ENCODE data around the gene SGIP1.

Gene SGIP1

GRCh38 chr1:66533804-66534740, at the start of gene SGIP1:
TSS of gene SGIP1 (plus strand) at chr1:66534153. CDS start at chr1:66534359, 206 bp downstream.
- DNase-seq = peak; percentile 70

GRCh38 chr1:66489151-66489550, 44.8 kb upstream of the SGIP1 start:
- DNase-seq = no peak

- no peak for DNase-seq
These were observed 43.9 kb upstream of the SGIP1 start for GRCh38 chr1:66489972-66490601.

GRCh38 chr1:66490816-66491215, 43.1 kb upstream of the SGIP1 start:
- no peak for DNase-seq

GRCh38 chr1:66492424-66492823, 41.5 kb upstream of the SGIP1 start:
- no peak for DNase-seq

- no peak for DNase-seq
These were observed 40.2 kb upstream of the SGIP1 start for GRCh38 chr1:66493731-66494130.

GRCh38 chr1:66494482-66494881, 39.5 kb upstream of the SGIP1 start:
- DNase-seq = no peak

GRCh38 chr1:66495495-66495894, 38.5 kb upstream of the SGIP1 start:
- no peak for DNase-seq

- no peak for DNase-seq
These were observed 36.0 kb upstream of the SGIP1 start for GRCh38 chr1:66497910-66498309.

- DNase-seq = no peak
These were observed 33.7 kb upstream of the SGIP1 start for GRCh38 chr1:66500301-66500700.

- no peak for DNase-seq
These were observed 31.9 kb upstream of the SGIP1 start for GRCh38 chr1:66502086-66502485.

- DNase-seq = no peak
These were observed 30.0 kb upstream of the SGIP1 start for GRCh38 chr1:66503841-66504470.

- DNase-seq = no peak
These were observed 28.1 kb upstream of the SGIP1 start for GRCh38 chr1:66505671-66506392.

- DNase-seq = no peak
These were observed 27.6 kb upstream of the SGIP1 start for GRCh38 chr1:66506393-66506687.

GRCh38 chr1:66506991-66507390, 27.0 kb upstream of the SGIP1 start:
- no peak for DNase-seq

- no peak for DNase-seq
These were observed 23.5 kb upstream of the SGIP1 start for GRCh38 chr1:66510407-66510806.

GRCh38 chr1:66511118-66511517, 22.8 kb upstream of the SGIP1 start:
- DNase-seq = no peak

- DNase-seq = no peak
These were observed 16.0 kb upstream of the SGIP1 start for GRCh38 chr1:66517959-66518358.

- no peak for DNase-seq
These were observed 15.3 kb upstream of the SGIP1 start for GRCh38 chr1:66518654-66519053.

GRCh38 chr1:66519992-66520391, 14.0 kb upstream of the SGIP1 start:
- no peak for DNase-seq

- DNase-seq = no peak
These were observed 13.3 kb upstream of the SGIP1 start for GRCh38 chr1:66520655-66521054.

GRCh38 chr1:66521721-66522365, 12.1 kb upstream of the SGIP1 start:
- no peak for DNase-seq

GRCh38 chr1:66523562-66523961, 10.4 kb upstream of the SGIP1 start:
- DNase-seq = no peak

Data from NCI-H2081 treated with DMSO at 0.1 percent for 48 hours (cell line).